A549 treated with Mapracorat at 1 μM for 4 hours (cell line): ENCODE results near the gene ADPRH. TPM values are rescaled to one million over a fixed set of nuclear protein-coding genes. Genes with fewer than 3 reads are reported as not detected.

ENCODE experiments used
- total RNA-seq: library from RNA; stranded (reverse); fragments of 200-300 nt; extraction: Qiagen RNA extraction; gene quantifications from 5 replicates; pipeline ENCODE4 v1.2.3, GENCODE V29; 2022

The ADPRH gene
- total RNA-seq = 2.3 to 3.3 TPM (median 2.7 TPM) in 5 replicates

GRCh38 chr3:119579366-119580066, at the start of gene ADPRH:
Gene ADPRH (plus strand): TSS chr3:119579492. CDS start chr3:119582170, 2,678 bp downstream.

GRCh38 chr3:119559441-119559963, 19.8 kb upstream of the ADPRH start, which contains the start of gene CD80:
Gene CD80 (minus strand): TSS chr3:119559614. CDS start chr3:119557728, 1,886 bp downstream.

GRCh38 chr3:119597548-119598288, 18.4 kb downstream of the ADPRH start, which contains the start of gene PLA1A:
Gene PLA1A (plus strand): TSS chr3:119597885. CDS start chr3:119597914, 29 bp downstream.

Other genes starting within 250 kb of the ADPRH start
- gene TMEM39A, start 115.9 kb upstream of the ADPRH start, total RNA-seq = 14.6 to 27.2 TPM (median 22.1 TPM) in 5 replicates
- 7.9 to 8.8 TPM (median 8.5 TPM) in 5 replicates for gene POGLUT1, start 110.5 kb upstream of the ADPRH start, total RNA-seq
- 59.6 to 84.4 TPM (median 74.6 TPM) in 5 replicates for gene TIMMDC1, start 80.9 kb upstream of the ADPRH start, total RNA-seq
- gene CD80, start 19.9 kb upstream of the ADPRH start, total RNA-seq = not detected in 5 replicates
- gene PLA1A, start 18.4 kb downstream of the ADPRH start, total RNA-seq = 0.26 to 0.80 TPM (median 0.40 TPM) in 5 replicates
- gene POPDC2, start 81.1 kb downstream of the ADPRH start, total RNA-seq = 0.16 to 0.87 TPM (median 0.49 TPM) in 5 replicates
- gene COX17, start 97.9 kb downstream of the ADPRH start, total RNA-seq = 108 to 126 TPM (median 111 TPM) in 5 replicates
- 0.15 to 0.43 TPM (median 0.24 TPM) in 4 of 5 replicates, not detected in the other for gene CFAP91, start 123.5 kb downstream of the ADPRH start, total RNA-seq
- gene NR1I2, start 202.6 kb downstream of the ADPRH start, total RNA-seq = not detected in 5 replicates